GM12878 (cell line): Measurements from ENCODE around the gene PRKCE. TPM values are rescaled to one million over a fixed set of nuclear protein-coding genes. Genes with fewer than 3 reads are reported as not detected.

ENCODE experiments used
- EGR1 ChIP-seq, 2 experiments: IDR thresholded peaks; 1 replicate in 1 of 2; 2 replicates in 1 of 2; pipeline ENCODE4 v1.6.1; 2011 to 2012; ENCODE audit warnings: low read depth in 2 of 2, low read length in 2 of 2, borderline replicate concordance in 1 of 2, mild to moderate bottlenecking in 1 of 2, moderate library complexity in 1 of 2
- HDAC2 ChIP-seq: fragments of 200-600 bp; sonication (generic); IDR thresholded peaks from 2 replicates; pipeline ENCODE4 v1.6.1; 2017
- JUND ChIP-seq: IDR thresholded peaks from 2 replicates; pipeline ENCODE4 v1.6.1; 2012; ENCODE audit warnings: low read depth, mild to moderate bottlenecking, low read length, improper control_type of control experiment, moderate library complexity
- KDM1A ChIP-seq: fragments of 200-600 bp; sonication (generic); IDR thresholded peaks from 2 replicates; pipeline ENCODE4 v1.6.1; 2016; ENCODE audit warnings: borderline replicate concordance
- LARP7 ChIP-seq: fragments of 450-650 bp; IDR thresholded peaks from 2 replicates; pipeline ENCODE4 v1.6.1; 2017; ENCODE audit warnings: mild to moderate bottlenecking
- NFIC ChIP-seq: IDR thresholded peaks from 2 replicates; pipeline ENCODE4 v1.6.1; 2012; ENCODE audit warnings: low read depth, mild to moderate bottlenecking, inconsistent platforms, low read length, moderate library complexity
- NR2F1 ChIP-seq: fragments of 450-650 bp; conservative IDR thresholded peaks from 2 replicates; pipeline ENCODE4 v1.6.1; 2017; ENCODE audit warnings: mild to moderate bottlenecking
- SIX5 ChIP-seq: IDR thresholded peaks from 2 replicates; pipeline ENCODE4 v1.6.1; 2011; ENCODE audit warnings: mild to moderate bottlenecking, low read depth, low read length, moderate library complexity; ENCODE audit not compliant: severe bottlenecking
- SKIL ChIP-seq: fragments of 450-650 bp; IDR thresholded peaks from 2 replicates; pipeline ENCODE4 v1.6.1; 2017; ENCODE audit warnings: mild to moderate bottlenecking, low read depth, inconsistent platforms; ENCODE audit not compliant: poor library complexity, severe bottlenecking
- SMAD1 ChIP-seq: fragments of 450-650 bp; IDR thresholded peaks from 2 replicates; pipeline ENCODE4 v1.6.1; 2018; ENCODE audit warnings: mild to moderate bottlenecking, low read depth; ENCODE audit not compliant: partially characterized antibody
- SMAD5 ChIP-seq: IDR thresholded peaks from 2 replicates; pipeline ENCODE4 v1.6.1; 2016; ENCODE audit warnings: antibody characterized with exemption, low read depth
- ZNF592 ChIP-seq: fragments of 450-650 bp; IDR thresholded peaks from 2 replicates; pipeline ENCODE4 v1.6.1; 2017; ENCODE audit warnings: mild to moderate bottlenecking, moderate library complexity
- polyA plus RNA-seq, 11 experiments: library from polyadenylated mRNA; depleted of rRNA in 4 of 11; unstranded in 6 of 11; stranded (reverse) in 5 of 11; fragments of >200 nt; fragmentation: Nextera tagmentation in 4 of 11; fragmentation: Illumina TruSeq in 1 of 11; extraction: Ambion mirVana in 4 of 11; extraction: Trizol in 1 of 11; gene quantifications; 1 replicate in 1 of 11; 2 replicates in 10 of 11; pipeline versions ENCODE4 v1.2.1 to v1.2.3, GENCODE V29; 2011 to 2016; ENCODE audit warnings: inconsistent platforms in 2 of 11, missing spikeins in 2 of 11, low read depth in 1 of 11
- total RNA-seq, 4 experiments: library from RNA; depleted of rRNA in 3 of 4; stranded (reverse); fragments of >200 nt in 3 of 4; fragmentation: Illumina TruSeq in 1 of 4; extraction: Trizol in 1 of 4; gene quantifications; 2 replicates each; pipeline versions ENCODE4 v1.2.1 to v1.2.3, GENCODE V29; 2013 to 2021
- TF ChIP-seq, protein P1 (sequence below): IDR thresholded peaks from 2 replicates; pipeline ENCODE4 v1.6.1; 2011; ENCODE audit warnings: mild to moderate bottlenecking, low read depth, low read length, moderate library complexity; ENCODE audit not compliant: insufficient replicate concordance
- TF ChIP-seq, protein P2 (sequence below): IDR thresholded peaks from 2 replicates; pipeline ENCODE4 v1.6.1; 2012; ENCODE audit warnings: mild to moderate bottlenecking, low read depth, low read length
- TF ChIP-seq, protein P3 (sequence below): IDR thresholded peaks from 2 replicates; pipeline ENCODE4 v1.6.1; 2011; ENCODE audit warnings: borderline replicate concordance, low read depth, mild to moderate bottlenecking, moderate library complexity, low read length; ENCODE audit not compliant: insufficient read depth, poor library complexity, severe bottlenecking

PRKCE gene
- total and polyA plus RNA-seq, 10 of the 15 experiments (the other 5 are each of a cell fraction or from before 2014, with no cell fraction given): 2.6 to 28.2 (median 11.3) TPM

GRCh38 chr2:45935791-45936622, 284.5 kb downstream of the PRKCE start (continued):
- peak; percentile 51 for TF ChIP-seq SKIL
- TF ChIP-seq HDAC2: no peak
- TF ChIP-seq, protein P1, sequence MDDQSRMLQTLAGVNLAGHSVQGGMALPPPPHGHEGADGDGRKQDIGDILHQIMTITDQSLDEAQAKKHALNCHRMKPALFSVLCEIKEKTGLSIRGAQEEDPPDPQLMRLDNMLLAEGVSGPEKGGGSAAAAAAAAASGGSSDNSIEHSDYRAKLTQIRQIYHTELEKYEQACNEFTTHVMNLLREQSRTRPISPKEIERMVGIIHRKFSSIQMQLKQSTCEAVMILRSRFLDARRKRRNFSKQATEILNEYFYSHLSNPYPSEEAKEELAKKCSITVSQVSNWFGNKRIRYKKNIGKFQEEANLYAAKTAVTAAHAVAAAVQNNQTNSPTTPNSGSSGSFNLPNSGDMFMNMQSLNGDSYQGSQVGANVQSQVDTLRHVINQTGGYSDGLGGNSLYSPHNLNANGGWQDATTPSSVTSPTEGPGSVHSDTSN: no peak
- TF ChIP-seq ZNF592: peak; percentile 62; the same call in 1 of the 2 replicates
- TF ChIP-seq EGR1 (IDR thresholded peaks at IDR 0.05; ENCODE audit: borderline replicate concordance in 1 of 2, low read depth in 2 of 2, low read length in 2 of 2): no peak
- no peak for TF ChIP-seq SMAD1
- TF ChIP-seq, protein P2, sequence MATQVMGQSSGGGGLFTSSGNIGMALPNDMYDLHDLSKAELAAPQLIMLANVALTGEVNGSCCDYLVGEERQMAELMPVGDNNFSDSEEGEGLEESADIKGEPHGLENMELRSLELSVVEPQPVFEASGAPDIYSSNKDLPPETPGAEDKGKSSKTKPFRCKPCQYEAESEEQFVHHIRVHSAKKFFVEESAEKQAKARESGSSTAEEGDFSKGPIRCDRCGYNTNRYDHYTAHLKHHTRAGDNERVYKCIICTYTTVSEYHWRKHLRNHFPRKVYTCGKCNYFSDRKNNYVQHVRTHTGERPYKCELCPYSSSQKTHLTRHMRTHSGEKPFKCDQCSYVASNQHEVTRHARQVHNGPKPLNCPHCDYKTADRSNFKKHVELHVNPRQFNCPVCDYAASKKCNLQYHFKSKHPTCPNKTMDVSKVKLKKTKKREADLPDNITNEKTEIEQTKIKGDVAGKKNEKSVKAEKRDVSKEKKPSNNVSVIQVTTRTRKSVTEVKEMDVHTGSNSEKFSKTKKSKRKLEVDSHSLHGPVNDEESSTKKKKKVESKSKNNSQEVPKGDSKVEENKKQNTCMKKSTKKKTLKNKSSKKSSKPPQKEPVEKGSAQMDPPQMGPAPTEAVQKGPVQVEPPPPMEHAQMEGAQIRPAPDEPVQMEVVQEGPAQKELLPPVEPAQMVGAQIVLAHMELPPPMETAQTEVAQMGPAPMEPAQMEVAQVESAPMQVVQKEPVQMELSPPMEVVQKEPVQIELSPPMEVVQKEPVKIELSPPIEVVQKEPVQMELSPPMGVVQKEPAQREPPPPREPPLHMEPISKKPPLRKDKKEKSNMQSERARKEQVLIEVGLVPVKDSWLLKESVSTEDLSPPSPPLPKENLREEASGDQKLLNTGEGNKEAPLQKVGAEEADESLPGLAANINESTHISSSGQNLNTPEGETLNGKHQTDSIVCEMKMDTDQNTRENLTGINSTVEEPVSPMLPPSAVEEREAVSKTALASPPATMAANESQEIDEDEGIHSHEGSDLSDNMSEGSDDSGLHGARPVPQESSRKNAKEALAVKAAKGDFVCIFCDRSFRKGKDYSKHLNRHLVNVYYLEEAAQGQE: no peak
- TF ChIP-seq SIX5: no peak
- TF ChIP-seq JUND: no peak
- TF ChIP-seq SMAD5: no peak
- 0 out of 2 replicates have a peak, but pooled peaks have one; percentile 19 for TF ChIP-seq NR2F1
- TF ChIP-seq, protein P3, sequence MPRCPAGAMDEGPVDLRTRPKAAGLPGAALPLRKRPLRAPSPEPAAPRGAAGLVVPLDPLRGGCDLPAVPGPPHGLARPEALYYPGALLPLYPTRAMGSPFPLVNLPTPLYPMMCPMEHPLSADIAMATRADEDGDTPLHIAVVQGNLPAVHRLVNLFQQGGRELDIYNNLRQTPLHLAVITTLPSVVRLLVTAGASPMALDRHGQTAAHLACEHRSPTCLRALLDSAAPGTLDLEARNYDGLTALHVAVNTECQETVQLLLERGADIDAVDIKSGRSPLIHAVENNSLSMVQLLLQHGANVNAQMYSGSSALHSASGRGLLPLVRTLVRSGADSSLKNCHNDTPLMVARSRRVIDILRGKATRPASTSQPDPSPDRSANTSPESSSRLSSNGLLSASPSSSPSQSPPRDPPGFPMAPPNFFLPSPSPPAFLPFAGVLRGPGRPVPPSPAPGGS: no peak
- TF ChIP-seq KDM1A: no peak
- 0 out of 2 replicates have a peak, but pooled peaks have one; percentile 12 for TF ChIP-seq LARP7
- TF ChIP-seq NFIC: no peak
